ENCODE results near the gene PRKCB. TPM values are rescaled to one million over a fixed set of nuclear protein-coding genes. Genes with fewer than 3 reads are reported as not detected.

Gene PRKCB
- total and polyA plus RNA-seq, 2 of the 8 experiments (the other 6 are each of a cell fraction or from before 2014, with no cell fraction given) = 7.1 to 12.1 TPM

DNA sequence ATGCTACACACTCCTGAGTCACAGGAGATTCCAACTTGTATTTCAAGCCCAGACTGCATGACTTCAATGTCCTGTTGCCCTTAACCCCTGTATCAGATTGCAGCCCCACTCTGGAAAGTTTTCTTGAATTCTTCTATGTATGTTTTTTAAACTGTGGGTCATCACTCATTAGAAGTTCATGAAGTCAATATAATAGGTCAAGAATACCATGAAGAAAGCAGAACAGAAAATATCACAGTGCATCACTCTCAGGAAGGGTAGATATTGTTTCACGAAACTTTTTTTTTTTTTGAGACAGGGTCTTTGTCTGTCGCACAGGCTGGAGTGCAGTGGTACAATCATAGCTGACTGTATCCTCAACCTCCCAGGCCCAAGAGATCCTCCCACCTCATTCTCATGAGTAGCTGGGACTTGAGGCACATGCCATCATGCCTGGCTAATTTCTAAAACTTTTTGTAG, 20.5 kb downstream of the PRKCB start:
- Histone ChIP-seq H4K8ac (ENCODE audit: extremely low read depth, insufficient read depth, low read length) (no peak overlapping the region), H3K27me3 (replicated peaks in 1 of 4; ENCODE audit: control insufficient read depth in 3 of 4, extremely low read depth in 1 of 4, insufficient read depth in 3 of 4, low read length in 3 of 4) (peaks cover 0 to 5% (median 0%) of the 10 kb centered on the region in 4 experiments; a peak in 1 of 7 replicates), H2BK20ac (ENCODE audit: low read length) (no peak overlapping the region), H3K56ac (replicated peaks; ENCODE audit: insufficient read length, low read depth, low read length) (no peak overlapping the region), H3K9ac (replicated peaks in 1 of 4; ENCODE audit: extremely low read depth in 1 of 4, low read depth in 3 of 4, low read length in 3 of 4) (no peak overlapping the region), H4K91ac (replicated peaks; ENCODE audit: insufficient read length, low read length) (no peak overlapping the region), H3K36me3 (ENCODE audit: control insufficient read depth in 2 of 4, insufficient read depth in 4 of 4, low read length in 3 of 4) (no peaks in the 10 kb centered on the region), H3K79me1 (ENCODE audit: low read depth, low read length) (no peaks in the 10 kb centered on the region), H3K4me1 (replicated peaks in 1 of 4; ENCODE audit: control insufficient read depth in 3 of 4, insufficient read depth in 4 of 4, low read length in 3 of 4) (peaks cover 0 to 8% (median 3%) of the 10 kb centered on the region in 4 experiments; a peak in 2 of 7 replicates), H3K14ac (ENCODE audit: insufficient read length) (no peak overlapping the region), H3K23ac (ENCODE audit: insufficient read length) (no peak overlapping the region), H3K4me3 (ENCODE audit: extremely low read depth in 1 of 4, insufficient read depth in 2 of 4, low read depth in 3 of 4, low read length in 4 of 4) (no peak overlapping the region), H3K4ac (replicated peaks; ENCODE audit: insufficient read length, low read depth, low read length) (no peak overlapping the region), H2BK120ac (replicated peaks; ENCODE audit: low read depth, low read length) (no peak overlapping the region), H2BK12ac (ENCODE audit: low read depth, low read length) (no peak overlapping the region), H4K20me1 (replicated peaks in 1 of 2; ENCODE audit: control insufficient read depth in 1 of 2, insufficient read depth in 2 of 2, low read length in 2 of 2) (no peaks in the 10 kb centered on the region), H3K27ac (ENCODE audit: low read depth, low read length) (no peak overlapping the region), H2BK5ac (ENCODE audit: low read depth, low read length) (no peak overlapping the region), H3K23me2 (ENCODE audit: low read depth, low read length) (no peaks in the 10 kb centered on the region; the same call in 1 of the 2 replicates), H3K79me2 (ENCODE audit: control insufficient read depth in 1 of 2, insufficient read depth in 2 of 2, low read length in 2 of 2) (no peaks in the 10 kb centered on the region), H4K5ac (ENCODE audit: insufficient read length, low read depth, low read length) (no peak overlapping the region), H3K4me2 (ENCODE audit: insufficient read depth in 1 of 2, low read depth in 2 of 2, low read length in 2 of 2) (no peak overlapping the region), H3K18ac (ENCODE audit: extremely low read depth, low read length) (no peak overlapping the region), H3K9me3 (ENCODE audit: insufficient read depth in 2 of 2, low read depth in 1 of 2, low read length in 1 of 2) (no peaks in the 10 kb centered on the region), H2AFZ (ENCODE audit: low read length) (no peak overlapping the region), H2BK15ac (ENCODE audit: low read length) (no peak overlapping the region), H2AK5ac (ENCODE audit: low read depth, low read length) (no peak overlapping the region)
- DNase-seq (ENCODE audit: low read depth in 1 of 2, low spot score in 2 of 2) (no peak), FAIRE-seq (no peak)
- CTCF ChIA-PET (ENCODE audit: partially characterized antibody) = interaction anchor here (0.5 to 1.7 kb wide), 6 partner anchors 23 to 353 kb away, joined by 3 to 4 read pairs (median 4); no protein-coding TSS in a partner anchor
- WGBS, 2 experiments (ENCODE audit: extremely low coverage in 1 of 2, insufficient coverage in 1 of 2, insufficient read length in 1 of 2, insufficient replicate concordance in 2 of 2, low coverage in 1 of 2, low lambda C conversion rate in 2 of 2, missing lambda C conversion rate in 1 of 2) = 100% methylated on average over 2 of the region's 2 CpGs; no CpG with 5 or more reads in 1 of the 2 experiments
- POLR2A ChIA-PET (ENCODE audit: partially characterized antibody) = interaction anchor here (0.7 to 1.0 kb wide), 2 partner anchors 20 to 136 kb away, joined by 3 to 4 read pairs; partner anchors contain the start of gene PRKCB
- TF ChIP-seq JUN (IDR thresholded peaks at IDR 0.05; ENCODE audit: low read depth, low read length) (no peak), RXRA (IDR thresholded peaks at IDR 0.05; ENCODE audit: insufficient read depth, low read depth, low read length) (no peak), TEAD4 (IDR thresholded peaks at IDR 0.05; ENCODE audit: low read depth, low read length) (no peak), KDM4A (IDR thresholded peaks at IDR 0.05; ENCODE audit: low read depth, low read length, severe bottlenecking) (no peak), TAF7 (optimal IDR thresholded peaks at IDR 0.05; ENCODE audit: borderline replicate concordance, low read depth, low read length) (no peak), SP2 (IDR thresholded peaks at IDR 0.05; ENCODE audit: low read length) (no peak), SIRT6 (IDR thresholded peaks at IDR 0.05; ENCODE audit: low read length) (no peak), POLR2A (IDR thresholded peaks at IDR 0.05; ENCODE audit: control extremely low read depth in 1 of 2, low read depth in 2 of 2, low read length in 2 of 2) (no peak), BRCA1 (IDR thresholded peaks at IDR 0.05; ENCODE audit: low read depth, low read length) (no peak), SAP30 (IDR thresholded peaks at IDR 0.05; ENCODE audit: insufficient read depth, insufficient replicate concordance, low read length) (no peak), BACH1 (IDR thresholded peaks at IDR 0.05; ENCODE audit: low read length) (no peak), TCF12 (IDR thresholded peaks at IDR 0.05; ENCODE audit: low read depth, low read length) (no peak), CBX5 (IDR thresholded peaks at IDR 0.05; ENCODE audit: low read depth, low read length) (no peak), TAF1 (IDR thresholded peaks at IDR 0.05; ENCODE audit: low read depth, low read length) (no peak)
- TF ChIP-seq, protein P1, sequence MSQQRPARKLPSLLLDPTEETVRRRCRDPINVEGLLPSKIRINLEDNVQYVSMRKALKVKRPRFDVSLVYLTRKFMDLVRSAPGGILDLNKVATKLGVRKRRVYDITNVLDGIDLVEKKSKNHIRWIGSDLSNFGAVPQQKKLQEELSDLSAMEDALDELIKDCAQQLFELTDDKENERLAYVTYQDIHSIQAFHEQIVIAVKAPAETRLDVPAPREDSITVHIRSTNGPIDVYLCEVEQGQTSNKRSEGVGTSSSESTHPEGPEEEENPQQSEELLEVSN (IDR thresholded peaks at IDR 0.05) = no peak
